NB4 (cell line): ENCODE results near the gene ATAD3A.
"Not testable (repeated sequence)": the region's sequence is repeated elsewhere in the genome, so short reads cannot be mapped to it uniquely, and the experiment has no call there.

ENCODE experiments used
- DNase-seq: peaks from one replicate; pipeline ENCODE4 v3.0.0; 2010; ENCODE audit warnings: low read depth
- H3K4me3 ChIP-seq: one replicate; pipeline ENCODE4 v1.5.1; 2011; ENCODE audit warnings: mild to moderate bottlenecking, low read depth, low read length, moderate library complexity
- MAX ChIP-seq: IDR thresholded peaks from 2 replicates; pipeline ENCODE4 v1.6.1; 2011; ENCODE audit warnings: low read depth, low read length
- MYC ChIP-seq: IDR thresholded peaks from 2 replicates; pipeline ENCODE4 v1.6.1; 2011; ENCODE audit warnings: low read depth, low read length
- POLR2A ChIP-seq: IDR thresholded peaks from 2 replicates; pipeline ENCODE4 v1.6.1; 2011; ENCODE audit warnings: mild to moderate bottlenecking; ENCODE audit not compliant: insufficient read length; ENCODE audit errors: extremely low read depth
- TF ChIP-seq, protein P1 (sequence below): IDR thresholded peaks from one replicate; pipeline ENCODE4 v1.5.1; 2012; ENCODE audit warnings: low read depth, low read length

The ATAD3A gene

DNA sequence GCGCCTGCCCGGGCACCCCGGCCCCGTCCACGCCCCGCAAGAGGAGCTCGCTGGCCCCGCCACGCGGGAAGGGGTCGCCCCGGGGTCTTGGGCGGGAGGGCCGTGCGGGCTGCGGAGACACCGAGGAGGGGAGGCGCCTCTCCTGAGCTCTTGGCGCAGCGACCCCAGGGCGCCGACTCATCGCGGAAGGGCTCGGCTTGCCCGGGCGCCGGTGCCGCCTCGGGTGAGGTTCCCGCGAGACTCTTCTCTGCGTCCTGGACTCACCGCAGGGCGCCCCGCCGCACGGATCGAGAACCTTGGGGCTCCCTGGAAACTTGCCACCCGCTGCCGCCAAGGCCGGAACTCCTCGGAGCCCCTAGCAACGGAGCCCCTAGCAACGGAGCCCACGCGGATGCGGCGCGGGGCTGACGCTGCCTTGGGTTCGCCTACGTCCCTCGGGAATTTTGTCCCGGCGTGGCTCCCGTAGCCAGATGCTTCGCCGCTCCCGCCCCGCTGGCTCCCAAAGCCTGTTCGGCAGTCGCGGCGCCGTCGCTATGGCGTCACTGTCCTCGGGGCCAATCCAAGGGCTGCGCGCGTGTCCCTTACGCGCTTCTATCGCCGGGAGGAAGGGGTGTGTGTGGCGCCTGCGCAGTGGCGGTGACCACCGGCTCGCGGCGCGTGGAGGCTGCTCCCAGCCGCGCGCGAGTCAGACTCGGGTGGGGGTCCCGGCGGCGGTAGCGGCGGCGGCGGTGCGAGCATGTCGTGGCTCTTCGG, at the start of gene ATAD3A:
Gene ATAD3A (plus strand): TSS at position 630 of the 753 bp plus-strand sequence. CDS start 107 bp downstream, at position 737.
- TF ChIP-seq POLR2A (peak; percentile 43), MYC (peak; percentile 55), MAX (no peak)
- TF ChIP-seq, protein P1, sequence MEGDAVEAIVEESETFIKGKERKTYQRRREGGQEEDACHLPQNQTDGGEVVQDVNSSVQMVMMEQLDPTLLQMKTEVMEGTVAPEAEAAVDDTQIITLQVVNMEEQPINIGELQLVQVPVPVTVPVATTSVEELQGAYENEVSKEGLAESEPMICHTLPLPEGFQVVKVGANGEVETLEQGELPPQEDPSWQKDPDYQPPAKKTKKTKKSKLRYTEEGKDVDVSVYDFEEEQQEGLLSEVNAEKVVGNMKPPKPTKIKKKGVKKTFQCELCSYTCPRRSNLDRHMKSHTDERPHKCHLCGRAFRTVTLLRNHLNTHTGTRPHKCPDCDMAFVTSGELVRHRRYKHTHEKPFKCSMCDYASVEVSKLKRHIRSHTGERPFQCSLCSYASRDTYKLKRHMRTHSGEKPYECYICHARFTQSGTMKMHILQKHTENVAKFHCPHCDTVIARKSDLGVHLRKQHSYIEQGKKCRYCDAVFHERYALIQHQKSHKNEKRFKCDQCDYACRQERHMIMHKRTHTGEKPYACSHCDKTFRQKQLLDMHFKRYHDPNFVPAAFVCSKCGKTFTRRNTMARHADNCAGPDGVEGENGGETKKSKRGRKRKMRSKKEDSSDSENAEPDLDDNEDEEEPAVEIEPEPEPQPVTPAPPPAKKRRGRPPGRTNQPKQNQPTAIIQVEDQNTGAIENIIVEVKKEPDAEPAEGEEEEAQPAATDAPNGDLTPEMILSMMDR: no peak
- peak within 1 kb of the TSS; percentile 88 for H3K4me3 ChIP-seq
- peak; percentile 98 for DNase-seq

DNA sequence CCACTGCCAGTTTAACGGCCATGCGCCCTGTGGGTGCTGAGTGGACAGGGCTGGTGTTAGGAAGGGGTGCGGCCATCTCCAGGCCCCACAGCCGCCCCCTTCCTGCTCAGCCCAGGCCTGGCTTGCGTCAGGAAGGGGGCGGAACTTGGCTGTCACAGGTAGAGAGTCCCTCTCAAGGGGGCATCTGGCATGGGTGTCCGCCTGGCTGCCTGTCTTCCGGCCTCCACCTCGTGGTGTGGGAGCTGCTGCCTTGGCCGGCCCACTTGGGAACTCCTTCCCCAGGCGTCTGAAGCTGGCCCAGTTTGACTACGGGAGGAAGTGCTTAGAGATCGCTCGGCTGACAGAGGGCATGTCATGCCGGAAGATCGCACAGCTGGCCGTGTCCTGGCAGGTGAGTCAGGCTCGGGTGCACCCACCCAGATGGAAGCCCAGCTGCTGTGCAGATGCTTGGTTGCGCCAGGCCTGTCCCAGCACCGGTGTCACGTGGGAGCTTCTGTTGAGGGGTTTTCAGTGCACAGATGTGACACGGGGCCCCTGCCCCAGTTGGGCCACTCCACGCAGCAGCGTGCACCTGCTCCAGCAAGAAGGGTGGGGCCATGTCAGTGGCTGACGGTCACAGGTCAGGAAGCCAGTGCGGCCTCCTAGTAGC, 49.5 kb upstream of the ATAD3A start:
- H3K4me3 ChIP-seq: no peak overlapping the region
- TF ChIP-seq, protein P1: no peak
- no peak for TF ChIP-seq MAX
- no peak for DNase-seq

DNA sequence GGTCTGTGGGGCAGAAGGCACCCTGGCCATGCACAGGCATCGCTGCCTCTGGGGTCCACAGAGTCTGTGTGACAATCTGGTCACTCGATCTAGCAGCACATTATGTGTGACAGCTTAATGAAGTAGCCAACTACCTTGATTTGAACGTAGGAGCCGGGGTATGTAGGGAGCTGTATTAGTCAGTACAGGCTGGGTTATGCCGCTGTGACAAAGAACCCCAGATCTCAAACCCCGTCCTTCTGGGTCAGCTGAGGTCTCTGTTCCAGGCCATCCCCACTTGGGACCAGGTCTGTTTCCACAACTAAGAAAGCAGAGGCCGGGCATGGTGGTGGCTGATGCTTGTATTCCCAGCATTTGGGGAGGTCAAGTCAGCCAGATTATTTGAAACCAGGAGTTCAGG, 48.6 kb upstream of the ATAD3A start:
- no peak overlapping the region for H3K4me3 ChIP-seq
- TF ChIP-seq, protein P1: no peak
- no peak for TF ChIP-seq MYC
- TF ChIP-seq MAX: no peak
- no peak for TF ChIP-seq POLR2A
- DNase-seq: no peak

- peak; percentile 68 for DNase-seq
- H3K4me3 ChIP-seq: not testable (repeated sequence)
Observed at GRCh38 chr1:1468196-1468985, 43.6 kb upstream of the ATAD3A start.

- H3K4me3 ChIP-seq: peak overlapping the region; percentile 93
- DNase-seq: peak; percentile 24
- TF ChIP-seq MYC: no peak
- TF ChIP-seq, protein P1: no peak
Observed at GRCh38 chr1:1470626-1471388, 41.2 kb upstream of the ATAD3A start.

DNA sequence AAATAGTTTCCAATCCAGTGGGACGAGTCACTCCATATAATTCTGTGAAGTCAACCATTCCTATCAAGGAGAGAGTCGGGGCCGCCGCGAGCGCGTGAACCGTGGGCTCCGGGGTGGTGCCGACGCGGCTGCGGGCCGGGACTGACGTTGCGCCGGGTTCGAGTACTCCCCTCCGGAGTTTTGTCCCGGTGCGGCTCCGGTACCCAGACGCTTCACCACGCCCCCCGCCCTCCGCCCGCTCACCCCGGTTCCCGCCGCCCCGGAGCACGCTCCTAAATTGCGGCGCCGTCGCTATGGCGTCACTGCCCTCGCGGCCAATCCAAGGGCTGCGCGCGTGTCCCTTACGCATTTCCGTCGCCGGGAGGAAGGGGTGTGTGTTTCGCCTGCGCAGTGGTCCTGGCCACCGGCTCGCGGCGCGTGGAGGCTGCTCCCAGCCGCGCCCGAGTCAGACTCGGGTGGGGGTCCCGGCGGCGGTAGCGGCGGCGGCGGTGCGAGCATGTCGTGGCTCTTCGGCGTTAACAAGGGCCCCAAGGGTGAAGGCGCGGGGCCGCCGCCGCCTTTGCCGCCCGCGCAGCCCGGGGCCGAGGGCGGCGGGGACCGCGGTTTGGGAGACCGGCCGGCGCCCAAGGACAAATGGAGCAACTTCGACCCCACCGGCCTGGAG, 40.4 kb upstream of the ATAD3A start, which contains the start of gene ATAD3B:
Gene ATAD3B (plus strand): TSS at position 377 of the 664 bp plus-strand sequence. CDS start 120 bp downstream, at position 497.
- peak within 1 kb of the TSS; percentile 97 for H3K4me3 ChIP-seq
- TF ChIP-seq, protein P1: no peak
- TF ChIP-seq POLR2A (peak; percentile 47), MYC (peak; percentile 89), MAX (peak; percentile 82)
- peak; percentile 95 for DNase-seq

GRCh38 chr1:1472053-1472876, 39.7 kb upstream of the ATAD3A start:
- peak overlapping the region; percentile 97 for H3K4me3 ChIP-seq
- not testable (repeated sequence) for DNase-seq

GRCh38 chr1:1476011-1476410, 36.0 kb upstream of the ATAD3A start:
- not testable (repeated sequence) for H3K4me3 ChIP-seq, DNase-seq
